OCI-LY7 (cell line): ENCODE data around the gene CNTNAP4. TPM values are rescaled to one million over a fixed set of nuclear protein-coding genes. Genes with fewer than 3 reads are reported as not detected.

Source experiments
- BruUV-seq: library from RNA; stranded (reverse); fragments of 400-500 nt; replicated peaks from 2 replicates; lab custom pipeline; 2021; lab: Mats Ljungman, UMichigan
- CTCF ChIA-PET: fragments of 300-600 bp; sonication (Branson Sonifier 250); formaldehyde crosslinking; loops from one replicate; lab custom pipeline; 2022; ENCODE audit warnings: antibody characterized with exemption; ENCODE audit not compliant: unreplicated experiment; lab: Charles Lee
- POLR2A ChIA-PET: fragments of 300-600 bp; sonication (Branson Sonifier 250); formaldehyde crosslinking; loops from one replicate; lab custom pipeline; 2022; ENCODE audit warnings: antibody characterized with exemption; lab: Charles Lee
- DNase-seq: peaks from one replicate; pipeline ENCODE4 v3.0.0-alpha.2; 2015; ENCODE audit warnings: low spot score
- H2AFZ ChIP-seq: fragments of 200-600 bp; sonication (generic), shearing (Covaris generic); 2 replicates; pipeline ENCODE4 v1.6.1; 2014; ENCODE audit warnings: mild to moderate bottlenecking, antibody characterized with exemption, low read length, moderate library complexity
- H3K27ac ChIP-seq: fragments of 200-600 bp; sonication (generic); 2 replicates; pipeline ENCODE4 v1.5.1; 2014; ENCODE audit warnings: mixed run types, low read depth, mild to moderate bottlenecking, moderate library complexity, low read length, inconsistent platforms; ENCODE audit not compliant: poor library complexity, severe bottlenecking
- H3K36me3 ChIP-seq: fragments of 200-600 bp; sonication (generic); 2 replicates; pipeline ENCODE4 v1.6.1; 2014; ENCODE audit warnings: mild to moderate bottlenecking, antibody characterized with exemption, low read length, moderate library complexity, mixed read lengths; ENCODE audit not compliant: insufficient read depth
- H3K4me1 ChIP-seq: fragments of 200-600 bp; sonication (generic); 2 replicates; pipeline ENCODE4 v1.5.1; 2014; ENCODE audit warnings: mild to moderate bottlenecking, low read length; ENCODE audit not compliant: insufficient read depth, poor library complexity, severe bottlenecking
- H3K4me2 ChIP-seq: fragments of 200-600 bp; sonication (generic); 2 replicates; pipeline ENCODE4 v1.6.1; 2014; ENCODE audit warnings: mild to moderate bottlenecking, low read length
- H3K4me3 ChIP-seq: fragments of 200-600 bp; sonication (generic); 2 replicates; pipeline ENCODE4 v1.5.1; 2014; ENCODE audit warnings: mild to moderate bottlenecking, low read depth, low read length; ENCODE audit not compliant: poor library complexity, severe bottlenecking
- H3K79me2 ChIP-seq: fragments of 200-600 bp; sonication (generic); 2 replicates; pipeline ENCODE4 v1.6.1; 2016; ENCODE audit warnings: low read depth, mild to moderate bottlenecking, low read length, moderate library complexity, mixed read lengths; ENCODE audit not compliant: insufficient read depth
- H3K9me2 ChIP-seq: fragments of 200-600 bp; sonication (generic); 2 replicates; pipeline ENCODE4 v1.6.1; 2016; ENCODE audit warnings: mild to moderate bottlenecking, low read length, mixed read lengths; ENCODE audit not compliant: insufficient read depth
- H3K9me3 ChIP-seq: fragments of 200-600 bp; sonication (generic); 2 replicates; pipeline ENCODE4 v1.6.1; 2014; ENCODE audit warnings: mild to moderate bottlenecking, mixed run types, low read length, mixed read lengths
- H4K20me1 ChIP-seq: fragments of 200-600 bp; sonication (generic); 2 replicates; pipeline ENCODE4 v1.6.1; 2014; ENCODE audit warnings: mild to moderate bottlenecking, antibody characterized with exemption, low read length, moderate library complexity, mixed read lengths; ENCODE audit not compliant: insufficient read depth
- EZH2phosphoT487 ChIP-seq: fragments of 200-600 bp; sonication (generic); IDR thresholded peaks from 2 replicates; pipeline ENCODE4 v1.6.1; 2018; ENCODE audit warnings: low read depth, borderline replicate concordance, mild to moderate bottlenecking, mixed run types, antibody characterized with exemption, low read length, moderate library complexity, mixed read lengths
- intact Hi-C: fragments of 100-400 bp; cut with micrococcal nuclease; formaldehyde crosslinking; loops from one replicate; pipeline ENCODE4 v1.10.0; 2022; ENCODE audit not compliant: unreplicated experiment
- total RNA-seq, 2 experiments: library from RNA; depleted of rRNA in 1 of 2; stranded (reverse); fragments of >200 nt in 1 of 2; shearing (Covaris generic) in 1 of 2; gene quantifications; 2 replicates each; pipeline ENCODE4 v1.2.3, GENCODE V29; 2014 to 2022
- TF ChIP-seq, protein P1 (sequence below): fragments of 200-600 bp; sonication (generic); conservative IDR thresholded peaks from 2 replicates; pipeline ENCODE4 v1.5.1; 2014; ENCODE audit warnings: mild to moderate bottlenecking, antibody characterized with exemption, low read length, moderate library complexity, mixed read lengths

The CNTNAP4 gene
- total RNA-seq, 2 experiments from 2014 or later = not detected

DNA sequence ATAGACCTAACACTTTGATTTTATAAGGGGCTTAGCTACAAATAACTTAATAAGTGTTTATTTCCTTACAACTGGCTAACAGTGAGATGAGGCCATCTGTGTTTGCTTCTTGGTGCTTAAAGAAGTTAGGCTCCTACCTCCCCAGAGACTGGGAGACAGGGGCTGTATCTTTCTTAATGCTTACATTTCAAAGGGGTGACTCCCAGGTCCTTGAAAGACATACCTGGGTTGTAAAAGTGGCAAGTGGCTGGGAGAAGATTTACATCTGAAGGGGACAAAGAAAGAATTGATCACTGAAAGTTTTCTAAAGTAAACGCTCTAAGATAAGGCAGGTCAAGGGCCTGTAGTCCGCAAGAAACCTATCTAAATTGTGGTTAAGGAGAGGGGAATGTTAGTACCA, 196.8 kb downstream of the CNTNAP4 start:
- CTCF ChIA-PET = no interaction called here

DNA sequence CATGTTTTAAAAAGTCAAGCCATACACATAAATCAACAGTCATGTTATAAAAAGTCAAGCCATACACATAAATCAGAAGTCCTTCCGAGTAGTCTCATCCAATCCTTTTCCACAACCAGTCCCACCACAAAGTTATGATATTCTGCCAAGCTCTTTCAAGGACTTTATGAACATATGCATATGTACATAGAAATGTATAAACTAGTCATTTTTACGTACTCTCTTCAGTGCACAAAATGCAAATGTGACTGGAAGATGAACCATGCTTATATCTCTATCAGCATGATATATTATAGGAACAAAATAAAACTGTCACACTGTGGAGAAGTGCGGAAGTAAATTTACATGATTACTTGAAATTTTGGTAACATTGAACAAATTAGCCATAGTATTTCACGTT, 200.9 kb downstream of the CNTNAP4 start:
- BruUV-seq = no TSS peak
- H3K79me2 ChIP-seq = no peaks in the 10 kb centered on the region
- H2AFZ ChIP-seq = no peak overlapping the region
- intact Hi-C loops = no loop called here
- H3K9me3 ChIP-seq = no peaks in the 10 kb centered on the region
- H3K4me1 ChIP-seq = no peaks in the 10 kb centered on the region
- no peaks in the 10 kb centered on the region for H3K36me3 ChIP-seq
- CTCF ChIA-PET = no interaction called here
- H3K4me2 ChIP-seq = no peak overlapping the region
- no peaks in the 10 kb centered on the region for H3K9me2 ChIP-seq
- no peak overlapping the region for H3K27ac ChIP-seq
- H4K20me1 ChIP-seq = no peaks in the 10 kb centered on the region
- POLR2A ChIA-PET = interaction anchor here (0.6 kb wide), 1 partner anchor 387 kb away, joined by 3 read pairs; no protein-coding TSS in a partner anchor
- no peak for TF ChIP-seq EZH2phosphoT487
- TF ChIP-seq, protein P1, sequence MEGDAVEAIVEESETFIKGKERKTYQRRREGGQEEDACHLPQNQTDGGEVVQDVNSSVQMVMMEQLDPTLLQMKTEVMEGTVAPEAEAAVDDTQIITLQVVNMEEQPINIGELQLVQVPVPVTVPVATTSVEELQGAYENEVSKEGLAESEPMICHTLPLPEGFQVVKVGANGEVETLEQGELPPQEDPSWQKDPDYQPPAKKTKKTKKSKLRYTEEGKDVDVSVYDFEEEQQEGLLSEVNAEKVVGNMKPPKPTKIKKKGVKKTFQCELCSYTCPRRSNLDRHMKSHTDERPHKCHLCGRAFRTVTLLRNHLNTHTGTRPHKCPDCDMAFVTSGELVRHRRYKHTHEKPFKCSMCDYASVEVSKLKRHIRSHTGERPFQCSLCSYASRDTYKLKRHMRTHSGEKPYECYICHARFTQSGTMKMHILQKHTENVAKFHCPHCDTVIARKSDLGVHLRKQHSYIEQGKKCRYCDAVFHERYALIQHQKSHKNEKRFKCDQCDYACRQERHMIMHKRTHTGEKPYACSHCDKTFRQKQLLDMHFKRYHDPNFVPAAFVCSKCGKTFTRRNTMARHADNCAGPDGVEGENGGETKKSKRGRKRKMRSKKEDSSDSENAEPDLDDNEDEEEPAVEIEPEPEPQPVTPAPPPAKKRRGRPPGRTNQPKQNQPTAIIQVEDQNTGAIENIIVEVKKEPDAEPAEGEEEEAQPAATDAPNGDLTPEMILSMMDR = no peak
- DNase-seq = no peak
- H3K4me3 ChIP-seq = no peak overlapping the region

More for the DNA sequence above, 196.8 kb downstream of the CNTNAP4 start:
- Histone ChIP-seq H4K20me1 (no peaks in the 10 kb centered on the region), H3K36me3 (no peaks in the 10 kb centered on the region), H3K4me1 (no peaks in the 10 kb centered on the region), H3K27ac (no peak overlapping the region), H3K9me3 (no peaks in the 10 kb centered on the region), H3K4me3 (no peak overlapping the region), H2AFZ (no peak overlapping the region), H3K4me2 (no peak overlapping the region), H3K79me2 (no peaks in the 10 kb centered on the region), H3K9me2 (no peaks in the 10 kb centered on the region)
- DNase-seq = no peak
- intact Hi-C loops = no loop called here
- no peak for TF ChIP-seq EZH2phosphoT487
- TF ChIP-seq, protein P1 = no peak
- POLR2A ChIA-PET = no interaction called here
- no TSS peak for BruUV-seq

DNA sequence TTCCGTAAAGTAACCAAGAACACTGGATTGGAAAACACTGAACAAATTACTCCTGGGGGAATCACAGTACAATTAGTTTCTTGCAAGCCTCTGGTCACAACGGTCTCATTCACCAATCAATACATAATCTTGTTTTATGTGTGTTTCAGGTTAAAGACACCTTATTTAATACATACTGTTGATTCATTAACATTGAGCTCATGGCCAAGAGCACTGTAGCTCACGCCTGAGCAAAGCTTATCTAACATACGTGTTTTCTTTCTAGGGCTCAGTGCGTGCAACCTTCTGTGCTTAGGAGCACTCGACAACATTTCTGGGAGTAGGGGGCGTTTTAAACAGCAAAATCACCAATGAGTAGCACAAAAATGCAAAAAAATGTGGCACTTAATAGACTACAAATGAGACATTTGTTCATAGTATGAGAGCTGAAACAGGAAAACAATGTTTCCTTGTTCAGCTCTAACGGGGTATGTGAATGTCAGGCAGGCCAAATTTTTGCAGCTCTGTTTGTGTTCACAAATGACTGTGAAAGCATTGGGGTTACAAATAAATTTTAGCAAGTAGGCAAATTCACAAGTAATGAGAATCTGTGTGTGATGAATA, 206.2 kb downstream of the CNTNAP4 start:
- H3K27ac ChIP-seq = no peak overlapping the region
- TF ChIP-seq, protein P1 = no peak
- TF ChIP-seq EZH2phosphoT487 = no peak
- H3K9me2 ChIP-seq = no peaks in the 10 kb centered on the region
- no peaks in the 10 kb centered on the region for H3K4me1 ChIP-seq
- BruUV-seq = no TSS peak
- no peak overlapping the region for H2AFZ ChIP-seq
- POLR2A ChIA-PET = interaction anchor here (0.7 kb wide), 1 partner anchor 28 kb away, joined by 3 read pairs; no protein-coding TSS in a partner anchor
- no peak for DNase-seq
- intact Hi-C loops = no loop called here
- CTCF ChIA-PET = no interaction called here
- H3K9me3 ChIP-seq = no peaks in the 10 kb centered on the region
- H3K4me2 ChIP-seq = no peak overlapping the region
- H3K79me2 ChIP-seq = no peaks in the 10 kb centered on the region
- no peaks in the 10 kb centered on the region for H4K20me1 ChIP-seq
- no peaks in the 10 kb centered on the region for H3K36me3 ChIP-seq
- no peak overlapping the region for H3K4me3 ChIP-seq
